Mesodermal cell (in vitro differentiated cells): ENCODE data around the gene LMO3. TPM values are rescaled to one million over a fixed set of nuclear protein-coding genes. Genes with fewer than 3 reads are reported as not detected.
A peak's percentile ranks its signal among the peaks of the same experiment; 100 is the strongest.

Experiments
- H3K27ac ChIP-seq: 2 replicates; pipeline ENCODE4 v1.7.0; 2013; ENCODE audit warnings: mild to moderate bottlenecking, low read depth, low read length, moderate library complexity; ENCODE audit not compliant: severe bottlenecking
- H3K36me3 ChIP-seq: 2 replicates; pipeline ENCODE4 v1.7.1; 2013; ENCODE audit warnings: mild to moderate bottlenecking, low read length, moderate library complexity; ENCODE audit not compliant: control insufficient read depth, insufficient read depth
- H3K4me1 ChIP-seq: one replicate; pipeline ENCODE4 v1.7.1; 2013; ENCODE audit warnings: mild to moderate bottlenecking, low read length; ENCODE audit not compliant: insufficient read depth, control insufficient read depth, poor library complexity, severe bottlenecking
- H3K4me3 ChIP-seq: 2 replicates; pipeline ENCODE4 v1.7.0; 2013; ENCODE audit warnings: low read length, control low read depth, mild to moderate bottlenecking; ENCODE audit not compliant: insufficient read depth, poor library complexity, severe bottlenecking; ENCODE audit errors: extremely low read depth
- H3K9me3 ChIP-seq: 2 replicates; pipeline ENCODE4 v1.7.1; 2013; ENCODE audit warnings: mild to moderate bottlenecking, low read length, moderate library complexity; ENCODE audit not compliant: control insufficient read depth
- WGBS, 2 experiments: methylation state at CpG; one replicate each; pipeline ENCODE4 v1.1.5; 2013; ENCODE audit warnings: missing lambda C conversion rate in 2 of 2; ENCODE audit not compliant: insufficient coverage in 2 of 2; 5-methylcytosine and 5-hydroxymethylcytosine counted together
- polyA plus RNA-seq, 2 experiments: library from polyadenylated mRNA; stranded (reverse); fragments of 50-300 nt; gene quantifications; one replicate each; pipeline ENCODE4 v1.2.3, GENCODE V29; 2013

Gene LMO3
- 2.9 TPM for polyA plus RNA-seq (2013, experiment 1 of 2)
- 4.5 TPM for polyA plus RNA-seq (2013, experiment 2 of 2)

- no peaks in the 10 kb centered on the region for H3K9me3 ChIP-seq
- no CpG with 5 or more reads among the region's 2 CpGs for WGBS, 2 experiments
- H3K4me3 ChIP-seq = peak within 1 kb of the TSS; percentile 37
- H3K4me1 ChIP-seq = peaks cover 30% of the 10 kb centered on the region
- H3K27ac ChIP-seq = peak within 1 kb of the TSS; percentile 43
- H3K36me3 ChIP-seq = no peaks in the 10 kb centered on the region
Observed at GRCh38 chr12:16606117-16606200, at the start of gene LMO3. Gene LMO3 (minus strand): TSS chr12:16606162. CDS start chr12:16600860, 5,302 bp downstream.

DNA sequence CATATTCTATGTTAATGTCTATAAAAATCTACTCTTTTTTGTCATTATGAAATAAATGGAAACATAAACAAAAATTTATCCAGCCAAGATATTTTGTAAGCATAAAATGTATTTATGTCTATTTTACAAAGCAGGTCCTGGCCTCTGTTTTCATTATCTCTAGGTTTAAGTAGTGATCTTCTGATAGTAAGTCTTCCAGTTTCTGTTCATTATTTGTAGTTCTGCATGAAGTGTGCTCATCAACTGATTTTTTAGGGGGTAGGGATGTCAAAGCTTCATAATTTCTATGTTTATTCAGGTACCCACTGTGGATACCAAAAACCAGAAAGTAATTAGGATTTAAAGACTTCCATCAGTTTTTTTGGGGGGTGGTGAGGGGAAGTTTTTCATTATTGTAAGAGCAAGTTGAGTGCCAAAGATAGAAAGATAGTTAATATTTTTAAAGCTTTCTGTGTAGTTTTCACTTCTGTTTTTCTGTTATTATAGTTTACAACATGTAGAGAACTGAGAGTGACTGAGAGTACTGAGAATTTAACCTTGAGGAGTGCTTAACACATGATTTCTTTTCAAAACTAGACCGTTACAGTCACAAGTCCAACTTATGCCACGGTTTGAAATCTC lies 30.6 kb upstream of the LMO3 start:
- WGBS, 2 experiments = 83% methylated on average over 2 of the region's 2 CpGs; no CpG with 5 or more reads in 1 of the 2 experiments
- no peak overlapping the region for H3K4me3 ChIP-seq
- no peaks in the 10 kb centered on the region for H3K36me3 ChIP-seq
- H3K4me1 ChIP-seq = no peaks in the 10 kb centered on the region
- H3K27ac ChIP-seq = no peak overlapping the region
- H3K9me3 ChIP-seq = no peaks in the 10 kb centered on the region

- Histone ChIP-seq H3K4me3 (no peak overlapping the region), H3K4me1 (no peaks in the 10 kb centered on the region), H3K9me3 (no peaks in the 10 kb centered on the region), H3K27ac (no peak overlapping the region), H3K36me3 (no peaks in the 10 kb centered on the region)
- WGBS, 2 experiments = 73 to 90% methylated on average over 1 of the region's 1 CpG
Observed at GRCh38 chr12:16634786-16635185, 28.8 kb upstream of the LMO3 start.

GRCh38 chr12:16626991-16627390 lies 21.0 kb upstream of the LMO3 start:
- WGBS, 2 experiments = no CpG with 5 or more reads among the region's 1 CpG
- H3K27ac ChIP-seq = no peak overlapping the region
- H3K36me3 ChIP-seq = no peaks in the 10 kb centered on the region

GRCh38 chr12:16622338-16622737 lies 16.4 kb upstream of the LMO3 start:
- H3K4me1 ChIP-seq = no peaks in the 10 kb centered on the region
- no peak overlapping the region for H3K4me3 ChIP-seq
- no peaks in the 10 kb centered on the region for H3K36me3 ChIP-seq
- 93% methylated on average over 2 of the region's 2 CpGs; no CpG with 5 or more reads in 1 of the 2 experiments for WGBS, 2 experiments
- peaks cover 4% of the 10 kb centered on the region for H3K9me3 ChIP-seq
- H3K27ac ChIP-seq = no peak overlapping the region

More at GRCh38 chr12:16626991-16627390, 21.0 kb upstream of the LMO3 start:
- H3K4me3 ChIP-seq = no peak overlapping the region
- no peaks in the 10 kb centered on the region for H3K9me3 ChIP-seq
- H3K4me1 ChIP-seq = no peaks in the 10 kb centered on the region

GRCh38 chr12:16619537-16619936 lies 13.6 kb upstream of the LMO3 start:
- H3K4me3 ChIP-seq = no peak overlapping the region
- H3K4me1 ChIP-seq = no peaks in the 10 kb centered on the region
- H3K27ac ChIP-seq = no peak overlapping the region
- H3K9me3 ChIP-seq = peaks cover 4% of the 10 kb centered on the region
- H3K36me3 ChIP-seq = no peaks in the 10 kb centered on the region

- WGBS, 2 experiments = no CpG with 5 or more reads among the region's 1 CpG
- no peak overlapping the region for H3K27ac ChIP-seq
- no peak overlapping the region for H3K4me3 ChIP-seq
- H3K36me3 ChIP-seq = no peaks in the 10 kb centered on the region
- H3K9me3 ChIP-seq = peaks cover 4% of the 10 kb centered on the region
- no peaks in the 10 kb centered on the region for H3K4me1 ChIP-seq
Observed at GRCh38 chr12:16618256-16618655, 12.3 kb upstream of the LMO3 start.

GRCh38 chr12:16613199-16613598 lies 7.2 kb upstream of the LMO3 start:
- peaks cover 15% of the 10 kb centered on the region for H3K4me1 ChIP-seq

DNA sequence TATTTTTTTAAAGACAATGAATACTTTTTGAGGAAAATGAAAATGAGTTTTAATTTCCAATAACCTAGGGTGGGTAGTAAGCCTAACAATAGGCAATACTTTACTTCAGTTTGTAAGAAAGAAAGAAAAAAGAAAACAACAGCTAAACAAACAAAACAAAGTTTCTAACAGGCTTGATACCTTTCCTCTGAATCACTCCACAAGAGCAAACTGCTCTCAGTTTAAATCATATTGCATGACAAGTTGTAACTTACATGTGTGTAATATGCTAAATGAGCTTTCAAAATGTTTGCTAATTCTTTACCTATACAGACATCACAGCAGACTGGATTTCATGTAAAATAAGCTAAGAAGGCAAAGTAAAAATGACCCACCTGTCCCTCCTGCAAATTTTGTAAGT lies 6.7 kb upstream of the LMO3 start:
- Histone ChIP-seq H3K4me1 (peaks cover 19% of the 10 kb centered on the region), H3K27ac (no peak overlapping the region), H3K9me3 (no peaks in the 10 kb centered on the region), H3K36me3 (no peaks in the 10 kb centered on the region), H3K4me3 (no peak overlapping the region)

More at GRCh38 chr12:16613199-16613598, 7.2 kb upstream of the LMO3 start:
- no peak overlapping the region for H3K27ac ChIP-seq
- no peak overlapping the region for H3K4me3 ChIP-seq
- no peaks in the 10 kb centered on the region for H3K36me3 ChIP-seq
- H3K9me3 ChIP-seq = no peaks in the 10 kb centered on the region

DNA sequence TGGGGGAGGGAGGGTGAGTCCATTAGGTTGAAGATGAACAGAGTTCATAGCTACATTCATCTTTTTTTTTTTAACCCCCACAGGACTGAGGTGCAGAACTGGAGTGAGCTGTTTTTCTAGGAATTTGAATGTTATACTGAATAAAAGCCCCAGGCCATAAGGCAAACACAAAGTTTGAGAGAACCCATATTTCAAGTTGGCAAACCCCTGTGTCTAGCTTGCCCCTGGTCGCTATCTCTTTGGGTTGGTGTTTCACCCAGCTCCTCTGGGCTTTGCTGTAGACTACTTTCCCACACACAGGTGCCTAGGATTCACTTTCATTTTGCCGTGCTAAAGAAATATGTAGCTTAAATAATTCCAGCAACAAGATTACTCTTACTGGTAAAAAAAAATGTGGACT lies 5.2 kb upstream of the LMO3 start:
- WGBS, 2 experiments = 50 to 60% methylated on average over 1 of the region's 2 CpGs
- Histone ChIP-seq H3K4me3 (no peak overlapping the region), H3K9me3 (no peaks in the 10 kb centered on the region), H3K4me1 (peaks cover 27% of the 10 kb centered on the region), H3K36me3 (no peaks in the 10 kb centered on the region), H3K27ac (no peak overlapping the region)

DNA sequence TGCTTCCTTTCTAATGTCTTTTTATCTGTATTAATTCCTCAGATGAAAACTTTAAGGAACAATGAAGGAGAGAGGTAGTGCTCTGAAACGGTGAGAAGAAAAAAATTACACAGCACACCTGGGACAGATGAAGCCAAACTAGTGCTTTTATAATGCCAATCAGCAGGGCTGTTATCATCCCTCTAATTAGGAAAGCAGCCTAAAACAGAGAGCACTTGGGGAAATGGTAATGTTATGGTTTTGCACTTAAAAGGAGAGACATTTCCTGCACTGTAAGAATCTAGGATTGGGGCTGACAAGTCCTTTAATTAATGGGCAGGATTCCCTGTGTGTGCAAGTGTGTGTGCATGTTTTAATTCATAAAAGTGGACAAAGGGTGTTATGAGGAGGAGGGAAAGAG lies 4.8 kb upstream of the LMO3 start:
- H3K9me3 ChIP-seq = no peaks in the 10 kb centered on the region
- H3K27ac ChIP-seq = no peak overlapping the region
- peaks cover 27% of the 10 kb centered on the region for H3K4me1 ChIP-seq
- H3K36me3 ChIP-seq = no peaks in the 10 kb centered on the region
- no peak overlapping the region for H3K4me3 ChIP-seq
- no CpG with 5 or more reads among the region's 1 CpG for WGBS, 2 experiments
